GM19025 (cell line): ENCODE data around the gene CYB561D1.

ENCODE experiments used
- ATAC-seq: cut with Tn5 transposase; IDR thresholded peaks from one replicate; pipeline ENCODE4 v1.9.1; 2021; ENCODE audit warnings: mild to moderate bottlenecking, low read depth, moderate library complexity; ENCODE audit not compliant: unreplicated experiment

Gene CYB561D1

DNA sequence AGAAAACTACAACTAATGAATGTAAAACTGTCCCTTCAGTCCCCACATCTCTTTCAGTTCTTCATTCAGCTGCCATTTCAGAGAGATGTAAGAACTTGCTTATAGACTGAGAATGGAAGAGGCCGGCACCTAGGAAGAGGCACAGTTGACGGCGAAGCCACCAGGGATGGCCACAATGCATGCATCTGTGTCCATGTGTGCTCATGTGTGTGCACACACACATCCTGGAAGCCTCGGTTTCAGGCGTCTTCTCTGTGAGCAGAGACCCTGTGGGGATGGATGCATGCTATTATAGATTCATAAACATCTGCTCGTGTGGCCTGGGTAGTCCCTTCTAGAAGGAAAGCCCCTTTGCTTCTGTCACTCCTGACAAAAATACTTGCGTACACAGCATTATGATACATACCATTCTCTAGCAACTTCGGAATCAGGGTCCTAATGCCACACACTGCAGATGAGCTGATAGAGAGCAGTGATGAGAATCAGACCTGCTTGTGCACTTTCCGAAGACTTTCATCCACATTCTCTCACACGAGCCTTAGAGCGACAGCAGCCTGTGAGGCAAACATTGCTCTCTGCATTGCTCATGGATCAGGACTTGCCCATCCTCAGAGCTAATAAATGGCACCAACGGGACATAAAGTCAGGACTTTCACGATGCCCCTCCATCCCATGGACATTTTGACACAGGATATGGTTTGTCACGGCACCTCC, 33.4 kb downstream of the CYB561D1 start:
- ATAC-seq = peak; percentile 84

DNA sequence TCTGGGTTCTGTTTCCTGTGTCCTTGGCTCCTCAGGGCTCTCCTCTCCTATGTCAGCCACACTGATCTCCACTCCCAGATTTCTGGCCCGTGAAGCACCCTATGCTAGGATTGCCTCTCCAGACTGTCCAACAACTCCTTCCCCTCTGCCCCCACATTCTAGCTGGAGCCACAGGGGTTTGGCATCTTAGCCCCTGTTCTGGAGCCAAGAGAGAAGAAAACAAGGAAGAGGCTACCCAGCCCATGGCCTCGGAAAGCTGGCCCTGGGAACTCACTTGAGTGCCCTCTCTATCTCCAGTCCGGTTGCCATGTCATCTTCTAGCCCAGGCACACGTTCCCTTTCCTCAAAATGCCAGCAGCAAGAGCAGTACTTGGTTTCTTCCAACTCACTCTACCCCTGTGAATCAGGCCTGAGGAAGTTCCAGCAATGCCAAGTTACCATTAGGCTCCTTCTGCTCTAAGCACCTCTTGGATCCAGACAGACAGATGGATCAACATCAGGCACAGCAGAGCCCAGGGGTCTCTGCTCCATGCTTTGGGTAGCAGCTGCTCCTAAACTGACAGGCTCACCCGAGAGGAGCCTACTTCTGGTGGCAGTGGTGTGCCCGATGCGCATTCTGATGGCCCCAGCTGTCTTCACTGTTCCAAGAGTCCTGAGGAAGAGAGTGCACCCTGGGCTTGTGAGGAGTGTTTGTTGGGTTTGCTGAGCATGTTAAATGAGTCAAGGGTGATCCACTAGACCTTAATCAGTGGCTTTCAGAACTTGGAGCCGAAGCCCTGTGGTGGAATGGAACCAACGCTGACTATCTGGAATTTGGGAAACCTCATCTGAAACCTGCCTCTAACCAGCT, 34.2 kb downstream of the CYB561D1 start:
- no peak for ATAC-seq

DNA sequence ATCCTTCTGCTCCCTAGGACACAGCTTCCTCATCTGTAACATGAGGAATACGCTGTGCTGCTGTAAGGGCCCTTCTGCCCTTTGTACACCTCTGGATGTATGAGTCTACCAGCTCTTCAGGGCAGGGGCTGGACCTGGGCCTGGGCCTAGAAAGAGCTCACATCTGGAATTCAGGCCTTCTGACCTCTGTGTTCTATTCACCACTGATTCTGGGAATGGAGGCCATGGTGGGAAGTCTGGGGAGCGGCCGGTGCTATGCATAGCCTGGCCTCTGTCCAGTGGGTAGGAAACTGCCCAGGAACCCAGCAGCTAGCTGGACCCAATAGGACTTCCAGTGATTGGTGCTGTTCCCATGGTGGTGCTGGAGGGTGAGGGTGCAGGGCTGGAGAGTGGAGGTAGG, 34.8 kb downstream of the CYB561D1 start:
- ATAC-seq = no peak

GRCh38 chr1:109529881-109530456, 36.1 kb downstream of the CYB561D1 start:
- ATAC-seq = no peak

DNA sequence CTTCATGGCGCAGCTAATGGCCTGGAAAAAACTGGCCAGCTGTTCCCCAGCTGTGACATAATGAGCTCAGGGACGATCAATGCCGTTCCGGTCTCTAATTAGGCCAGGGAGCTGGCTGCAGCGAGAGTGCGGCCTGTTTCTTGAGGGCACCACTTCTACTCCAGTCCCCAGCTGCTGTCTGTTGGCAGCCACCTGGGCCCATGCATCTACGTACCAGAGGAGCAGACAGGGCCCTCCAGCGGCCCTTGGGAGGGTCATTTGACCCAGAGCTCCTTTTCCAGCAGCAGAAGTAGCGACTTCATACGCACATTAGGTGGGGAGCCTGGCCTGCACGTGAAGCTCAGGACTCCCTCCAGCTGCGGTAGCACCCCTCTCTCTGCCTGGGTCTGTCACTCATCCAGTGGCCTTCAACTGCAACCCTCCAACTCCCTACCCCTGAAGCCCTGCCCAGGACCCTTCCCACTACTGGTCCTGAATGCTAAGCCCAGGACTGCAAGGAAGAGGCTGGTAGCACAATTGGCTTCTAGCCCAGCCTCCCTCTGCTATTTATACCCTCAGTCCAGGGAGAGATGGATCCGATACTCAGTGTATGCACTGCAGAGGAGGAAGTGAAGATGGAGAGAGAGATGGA, 36.7 kb downstream of the CYB561D1 start:
- ATAC-seq = no peak

GRCh38 chr1:109531380-109531779, 37.5 kb downstream of the CYB561D1 start:
- no peak for ATAC-seq

- no peak for ATAC-seq
These were observed 38.0 kb downstream of the CYB561D1 start for GRCh38 chr1:109531826-109532364.

- peak; percentile 56 for ATAC-seq
These were observed 38.7 kb downstream of the CYB561D1 start for GRCh38 chr1:109532365-109533136.

- ATAC-seq = no peak
These were observed 40.5 kb downstream of the CYB561D1 start for GRCh38 chr1:109534307-109534858.

DNA sequence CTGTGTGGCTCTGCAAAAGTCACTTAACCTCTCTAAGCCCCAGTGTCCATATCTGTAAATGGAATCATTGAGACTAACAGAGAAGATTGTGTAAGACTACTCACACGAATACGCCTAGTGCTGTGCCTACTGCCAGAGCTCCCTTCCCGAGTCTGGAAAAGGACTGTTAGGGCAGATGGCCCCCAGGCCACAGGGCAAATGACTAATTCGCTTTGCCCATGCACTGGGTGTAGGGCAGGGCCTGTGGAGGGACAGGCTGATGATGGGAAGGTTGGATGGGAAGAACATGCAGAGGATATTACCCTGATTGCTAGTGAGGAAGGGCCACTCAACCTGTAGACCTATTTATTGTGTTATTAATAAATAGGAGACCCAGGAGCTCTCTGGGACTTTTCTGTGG, 41.6 kb downstream of the CYB561D1 start:
- ATAC-seq = no peak

DNA sequence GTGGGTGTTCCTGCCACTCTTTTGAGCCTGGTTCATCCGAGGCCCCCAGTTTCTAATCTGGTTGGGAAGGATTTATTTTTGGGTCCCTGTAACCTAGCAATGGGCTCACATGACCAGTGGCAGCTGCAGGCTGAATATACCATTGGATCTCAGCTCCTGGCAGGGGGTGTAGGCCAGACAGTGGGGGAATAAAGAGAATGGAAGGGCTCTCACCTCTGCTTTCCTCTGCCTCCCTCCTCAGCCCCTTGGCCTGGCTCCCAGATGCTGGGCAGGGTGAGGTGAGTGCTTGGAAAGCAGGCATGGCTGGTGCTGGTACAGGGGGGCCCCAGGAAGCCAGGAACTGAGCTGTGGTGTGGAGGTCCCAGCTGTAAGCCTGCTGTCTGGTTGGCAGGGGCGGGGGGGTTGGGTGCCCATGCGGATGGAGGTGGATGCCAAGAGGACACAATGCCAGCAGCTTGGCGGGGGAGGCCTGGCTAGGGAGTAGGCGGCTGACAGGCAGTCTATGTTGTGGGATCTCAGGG, 42.1 kb downstream of the CYB561D1 start:
- ATAC-seq = no peak

- ATAC-seq = no peak
These were observed 43.7 kb downstream of the CYB561D1 start for GRCh38 chr1:109537450-109538178.

GRCh38 chr1:109538827-109539555, 45.1 kb downstream of the CYB561D1 start:
- no peak for ATAC-seq

DNA sequence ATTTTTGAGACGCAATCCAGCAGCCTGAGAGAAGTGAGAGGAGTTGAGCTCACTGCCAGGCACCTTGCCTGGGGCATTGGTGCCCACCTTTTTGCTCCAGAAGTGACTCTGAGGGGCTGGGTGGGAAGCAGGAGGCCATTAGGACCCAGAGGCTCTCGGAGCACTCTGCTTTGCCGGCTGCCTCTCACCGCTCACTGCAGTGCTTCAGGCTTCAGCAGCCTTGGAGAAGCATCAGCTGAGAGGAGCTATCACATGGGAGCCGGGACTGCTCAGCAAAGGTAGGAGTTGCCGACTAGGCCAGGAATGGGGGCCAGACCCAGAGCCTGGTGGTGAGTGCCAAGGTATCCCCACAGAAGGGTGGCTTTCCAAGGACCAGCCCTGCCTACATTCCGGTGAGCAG, 45.8 kb downstream of the CYB561D1 start, which contains the start of gene GPR61:
TSS of gene GPR61 (plus strand) at position 197 of the 400 bp plus-strand sequence. CDS start 3,151 bp downstream, outside the sequence.
- ATAC-seq = no peak

DNA sequence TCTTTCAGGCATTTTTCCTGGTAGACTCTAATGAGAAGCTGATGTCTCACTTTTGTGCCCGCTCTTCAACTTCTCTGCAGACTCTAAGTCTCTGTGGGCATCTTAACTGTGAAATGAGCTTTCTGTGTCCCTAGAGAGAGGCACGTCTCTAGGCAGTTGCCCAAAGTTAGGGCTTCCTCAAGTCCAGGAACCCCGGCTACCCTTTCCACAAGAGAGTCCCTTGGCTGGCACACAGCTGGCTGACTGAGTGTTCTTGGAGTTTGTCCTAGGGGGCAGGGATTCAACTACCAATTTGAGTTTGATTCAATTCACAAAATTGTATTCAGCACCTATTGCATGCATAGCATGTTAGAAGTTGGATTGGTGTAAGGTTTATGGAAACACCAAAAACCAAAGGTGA, 47.2 kb downstream of the CYB561D1 start:
- no peak for ATAC-seq

GRCh38 chr1:109542657-109543056, 48.8 kb downstream of the CYB561D1 start:
- ATAC-seq = no peak

GRCh38 chr1:109543283-109543987, 49.5 kb downstream of the CYB561D1 start:
- no peak for ATAC-seq
